GM12878 (cell line): ENCODE measurements around the gene CLASRP. TPM values are rescaled to one million over a fixed set of nuclear protein-coding genes. Genes with fewer than 3 reads are reported as not detected.

Experiments used
- BMI1 ChIP-seq: fragments of 450-650 bp; IDR thresholded peaks from 2 replicates; pipeline ENCODE4 v1.6.1; 2016; ENCODE audit warnings: mild to moderate bottlenecking, moderate library complexity, borderline replicate concordance
- CBFB ChIP-seq: IDR thresholded peaks from 2 replicates; pipeline ENCODE4 v1.6.1; 2016; ENCODE audit warnings: antibody characterized with exemption, low read depth
- CHD2 ChIP-seq: IDR thresholded peaks from 2 replicates; pipeline ENCODE4 v1.6.1; 2011; ENCODE audit warnings: low read depth, low read length, improper control_type of control experiment, borderline replicate concordance
- CHD4 ChIP-seq: fragments of 200-600 bp; sonication (generic); IDR thresholded peaks from 2 replicates; pipeline ENCODE4 v1.6.1; 2016; ENCODE audit warnings: mild to moderate bottlenecking
- E2F8 ChIP-seq: fragments of 450-650 bp; IDR thresholded peaks from 2 replicates; pipeline ENCODE4 v1.6.1; 2018; ENCODE audit warnings: mild to moderate bottlenecking, low read depth, moderate library complexity; ENCODE audit not compliant: partially characterized antibody
- ELK1 ChIP-seq: IDR thresholded peaks from 2 replicates; pipeline ENCODE4 v1.6.1; 2012; ENCODE audit warnings: low read depth, low read length, improper control_type of control experiment
- ESRRA ChIP-seq: IDR thresholded peaks from 2 replicates; pipeline ENCODE4 v1.6.1; 2012; ENCODE audit warnings: mild to moderate bottlenecking, low read length, improper control_type of control experiment
- ETV6 ChIP-seq, 2 experiments: fragments of 450-650 bp in 1 of 2; IDR thresholded peaks in 1 of 2; conservative IDR thresholded peaks in 1 of 2; 2 replicates each; pipeline ENCODE4 v1.6.1; 2014; ENCODE audit warnings: antibody characterized with exemption in 1 of 2, borderline replicate concordance in 1 of 2, low read depth in 1 of 2, mild to moderate bottlenecking in 1 of 2, moderate library complexity in 1 of 2
- FOS ChIP-seq: IDR thresholded peaks from 3 replicates; pipeline ENCODE4 v1.6.1; 2011; ENCODE audit warnings: borderline replicate concordance; ENCODE audit not compliant: insufficient read length; ENCODE audit errors: extremely low read depth
- GABPA ChIP-seq: IDR thresholded peaks from 2 replicates; pipeline ENCODE4 v1.6.1; 2014; ENCODE audit warnings: antibody characterized with exemption, low read depth, mild to moderate bottlenecking, inconsistent platforms
- HSF1 ChIP-seq: fragments of 150-350 bp; IDR thresholded peaks from 2 replicates; pipeline ENCODE4 v1.6.1; 2014; ENCODE audit warnings: mild to moderate bottlenecking, low read depth, low read length
- IRF5 ChIP-seq: fragments of 450-650 bp; IDR thresholded peaks from 2 replicates; pipeline ENCODE4 v1.6.1; 2017; ENCODE audit warnings: borderline replicate concordance
- MLLT1 ChIP-seq: fragments of 450-650 bp; IDR thresholded peaks from 2 replicates; pipeline ENCODE4 v1.6.1; 2016; ENCODE audit warnings: mild to moderate bottlenecking
- MTA3 ChIP-seq: IDR thresholded peaks from 2 replicates; pipeline ENCODE4 v1.6.1; 2012; ENCODE audit warnings: low read length, inconsistent platforms, borderline replicate concordance
- NKRF ChIP-seq: fragments of 450-650 bp; conservative IDR thresholded peaks from 2 replicates; pipeline ENCODE4 v1.6.1; 2017; ENCODE audit warnings: mild to moderate bottlenecking, moderate library complexity
- RUNX3 ChIP-seq: IDR thresholded peaks from 2 replicates; pipeline ENCODE4 v1.6.1; 2012; ENCODE audit warnings: low read length, inconsistent platforms
- STAT3 ChIP-seq: IDR thresholded peaks from 2 replicates; pipeline ENCODE4 v1.6.1; 2011; ENCODE audit warnings: low read depth, low read length, improper control_type of control experiment
- polyA plus RNA-seq, 11 experiments: library from polyadenylated mRNA; depleted of rRNA in 4 of 11; unstranded in 6 of 11; stranded (reverse) in 5 of 11; fragments of >200 nt; fragmentation: Nextera tagmentation in 4 of 11; fragmentation: Illumina TruSeq in 1 of 11; extraction: Ambion mirVana in 4 of 11; extraction: Trizol in 1 of 11; gene quantifications; 1 replicate in 1 of 11; 2 replicates in 10 of 11; pipeline versions ENCODE4 v1.2.1 to v1.2.3, GENCODE V29; 2011 to 2016; ENCODE audit warnings: inconsistent platforms in 2 of 11, missing spikeins in 2 of 11, low read depth in 1 of 11
- total RNA-seq, 4 experiments: library from RNA; depleted of rRNA in 3 of 4; stranded (reverse); fragments of >200 nt in 3 of 4; fragmentation: Illumina TruSeq in 1 of 4; extraction: Trizol in 1 of 4; gene quantifications; 2 replicates each; pipeline versions ENCODE4 v1.2.1 to v1.2.3, GENCODE V29; 2013 to 2021

Gene CLASRP
- total and polyA plus RNA-seq, 10 of the 15 experiments (the other 5 are each of a cell fraction or from before 2014, with no cell fraction given) = 0.68 to 75.8 (median 30.2) TPM

GRCh38 chr19:45016388-45017314, 22.2 kb upstream of the CLASRP start (continued):
- TF ChIP-seq IRF5 (no peak), RUNX3 (peak; percentile 99), FOS (no peak), CBFB (peak; percentile 96), MTA3 (no peak; the same call in 1 of the 2 replicates), CHD4 (no peak; the same call in 1 of the 2 replicates), MLLT1 (peak; percentile 87; the same call in 1 of the 2 replicates), ESRRA (no peak), NKRF (no peak; the same call in 1 of the 2 replicates), ELK1 (no peak), E2F8 (no peak), STAT3 (no peak; the same call in 1 of the 2 replicates), HSF1 (0 out of 2 replicates have a peak, but pooled peaks have one; percentile 23), GABPA (0 out of 2 replicates have a peak, but pooled peaks have one; percentile 25), ETV6 (conservative IDR thresholded peaks at IDR 0.05 in 1 of 2, IDR thresholded peaks at IDR 0.05 in 1 of 2; ENCODE audit: borderline replicate concordance in 1 of 2, low read depth in 1 of 2) (0 out of 4 replicates have a peak, but pooled peaks of 1 of the 2 experiments have one; percentile 43), BMI1 (peak; percentile 49; the same call in 1 of the 2 replicates), CHD2 (peak; percentile 58; the same call in 1 of the 2 replicates)
